Activated naive CD4-positive, alpha-beta T cell treated with anti-CD3 and anti-CD28 coated beads, Interleukin-2, amount 50 U/mL, for 24 hours (primary cell): ENCODE results near the gene ADA.

Source experiments
- H3K27ac Mint-ChIP-seq: one replicate; pipeline ENCODE4 v1.8.0; 2021; ENCODE audit warnings: mild to moderate bottlenecking, mixed read lengths
- H3K27me3 Mint-ChIP-seq: one replicate; pipeline ENCODE4 v1.8.0; 2021; ENCODE audit warnings: mixed read lengths
- H3K36me3 Mint-ChIP-seq: one replicate; pipeline ENCODE4 v1.8.0; 2021; ENCODE audit warnings: mixed read lengths
- H3K4me1 Mint-ChIP-seq: one replicate; pipeline ENCODE4 v1.8.0; 2021; ENCODE audit warnings: mixed read lengths
- H3K4me3 Mint-ChIP-seq: one replicate; pipeline ENCODE4 v1.8.0; 2021; ENCODE audit warnings: mild to moderate bottlenecking, mixed read lengths
- H3K9me3 Mint-ChIP-seq: one replicate; pipeline ENCODE4 v1.8.0; 2021; ENCODE audit warnings: mixed read lengths

The ADA gene

DNA sequence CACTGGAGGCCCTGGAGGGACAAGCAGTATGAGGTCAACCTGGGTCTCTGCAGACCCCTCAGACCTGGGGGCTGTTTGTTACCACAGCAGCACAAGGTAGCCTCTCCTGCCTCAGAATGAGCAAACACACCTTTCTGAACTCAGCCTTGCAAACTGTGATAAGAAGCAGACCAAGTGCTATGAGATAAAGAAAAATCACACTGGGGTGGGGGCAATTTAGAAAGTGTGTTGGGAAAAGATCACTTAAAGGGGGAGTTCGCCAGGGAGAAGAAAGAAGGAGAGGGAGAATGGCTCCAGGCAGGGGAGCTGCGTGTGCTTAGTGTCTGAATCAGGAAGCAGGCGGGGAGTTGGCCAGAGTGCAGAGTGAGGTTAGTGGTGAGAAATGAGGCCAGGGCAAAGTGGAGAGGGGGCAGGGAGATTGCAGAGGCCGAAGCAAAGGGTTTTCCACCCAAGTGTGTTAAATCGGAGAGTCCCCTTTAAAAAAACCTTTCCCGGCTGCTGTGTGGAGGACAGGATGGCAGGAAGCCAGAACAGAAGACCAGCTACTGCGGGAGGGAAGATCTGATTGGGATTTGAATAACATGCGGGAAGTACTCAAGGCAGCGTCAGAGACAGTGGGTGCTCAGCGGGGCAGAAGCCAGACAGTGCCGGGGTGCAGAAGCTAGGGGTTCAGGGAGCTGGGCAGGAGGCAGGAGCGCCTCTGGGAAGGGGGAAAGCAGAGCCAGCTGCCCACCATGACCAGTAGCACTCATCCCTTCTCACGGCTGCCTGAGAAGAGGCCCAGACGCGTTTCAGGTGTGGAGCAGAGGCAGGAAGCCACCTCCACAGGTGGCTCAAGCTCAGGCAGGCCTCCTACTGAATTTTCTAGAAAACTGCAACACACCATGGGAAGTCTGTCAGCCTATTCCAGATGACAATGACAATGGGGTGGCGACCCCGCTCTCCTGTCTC lies 9.0 kb downstream of the ADA start:
- Mint-ChIP-seq H3K9me3 (no peaks in the 10 kb centered on the region), H3K4me1 (peaks cover 66% of the 10 kb centered on the region), H3K4me3 (peak overlapping the region; percentile 60), H3K27ac (peak overlapping the region; percentile 89), H3K36me3 (peaks cover 9% of the 10 kb centered on the region), H3K27me3 (no peaks in the 10 kb centered on the region)

DNA sequence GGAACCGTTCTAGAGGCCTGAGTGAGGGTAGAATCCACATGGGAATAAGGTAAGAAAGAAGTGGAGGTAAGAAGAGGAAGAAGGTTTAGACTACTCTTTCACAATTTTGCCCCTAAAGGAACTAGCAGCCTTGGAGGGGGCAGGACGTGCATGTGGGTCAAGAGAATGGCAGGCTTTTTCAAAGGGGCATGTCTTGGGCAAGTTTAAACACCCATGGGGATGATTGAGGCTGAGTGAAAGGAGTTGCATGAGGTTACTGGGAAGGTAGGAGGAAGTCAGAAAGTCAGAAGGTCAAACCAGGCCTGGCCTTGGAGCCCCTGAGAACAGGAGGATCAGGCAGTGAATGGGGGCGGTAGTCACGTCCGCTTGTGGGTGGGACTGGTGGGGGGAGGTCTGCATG lies 10.2 kb downstream of the ADA start:
- Mint-ChIP-seq H3K4me1 (peaks cover 55% of the 10 kb centered on the region), H3K9me3 (no peaks in the 10 kb centered on the region), H3K36me3 (peaks cover 11% of the 10 kb centered on the region), H3K27ac (peak overlapping the region; percentile 84), H3K27me3 (no peaks in the 10 kb centered on the region), H3K4me3 (no peak overlapping the region)

DNA sequence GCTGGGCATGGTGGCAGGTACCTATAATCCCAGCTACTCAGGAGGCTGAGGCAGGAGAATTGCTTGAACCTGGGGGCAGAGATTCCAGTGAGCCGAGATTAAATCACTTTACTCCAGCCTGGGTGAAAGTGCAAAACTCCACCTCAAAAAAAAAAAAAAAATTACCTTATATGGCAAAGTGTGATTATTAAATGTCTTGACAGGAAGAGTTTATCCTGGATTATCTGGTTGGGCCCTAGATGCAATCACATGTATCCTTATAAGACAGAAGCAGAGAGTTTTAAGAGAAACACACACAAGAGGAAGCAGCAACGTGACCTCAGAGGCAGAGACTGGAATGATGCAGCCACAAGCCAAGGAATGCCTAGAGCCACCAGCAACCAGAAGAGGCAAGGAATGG lies 11.0 kb downstream of the ADA start:
- Mint-ChIP-seq H3K4me1 (peaks cover 47% of the 10 kb centered on the region), H3K36me3 (peaks cover 11% of the 10 kb centered on the region), H3K4me3 (no peak overlapping the region), H3K9me3 (no peaks in the 10 kb centered on the region), H3K27ac (peak overlapping the region; percentile 59), H3K27me3 (no peaks in the 10 kb centered on the region)

DNA sequence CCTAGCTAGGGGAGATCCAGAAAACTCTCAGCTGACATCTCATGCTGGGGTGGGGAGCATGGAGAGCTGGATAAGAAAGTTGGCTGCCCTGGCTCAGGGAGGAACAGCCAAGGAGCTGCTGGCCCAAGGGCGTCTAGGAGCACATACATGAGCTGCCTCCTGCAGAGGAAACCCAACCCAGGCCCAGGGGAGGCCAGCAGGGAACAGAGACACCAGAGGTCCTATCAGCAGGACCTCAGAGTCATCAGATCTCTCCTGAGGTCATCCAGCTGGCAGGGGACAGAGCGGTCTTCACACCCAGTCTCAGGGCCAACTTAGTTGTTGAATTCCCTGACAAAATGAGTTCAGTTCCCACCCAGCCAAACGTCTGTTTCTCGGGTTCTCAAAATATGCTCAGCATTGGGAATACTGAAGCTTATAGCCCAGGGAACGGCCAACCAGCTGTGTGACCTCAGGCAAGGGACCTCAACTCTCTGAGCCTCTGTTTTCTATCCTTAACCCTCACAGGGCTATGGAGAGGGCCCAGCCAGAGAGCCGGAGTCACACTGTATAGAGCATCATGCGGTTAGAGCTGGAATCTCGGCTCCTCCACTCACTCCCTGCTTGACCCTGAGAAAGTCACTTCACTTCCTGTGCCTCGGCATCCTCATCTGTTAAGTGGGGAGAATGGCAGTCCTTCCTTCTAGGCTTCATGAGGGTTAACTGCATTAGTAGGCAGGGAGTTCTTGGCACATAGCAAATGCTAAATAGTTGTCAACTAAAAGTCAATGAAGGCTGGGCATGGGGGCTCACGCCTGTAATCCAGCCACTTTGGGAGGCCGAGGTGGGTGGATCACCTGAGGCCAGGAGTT lies 13.8 kb downstream of the ADA start:
- Mint-ChIP-seq H3K36me3 (peaks cover 11% of the 10 kb centered on the region), H3K9me3 (no peaks in the 10 kb centered on the region), H3K4me3 (no peak overlapping the region), H3K4me1 (peaks cover 21% of the 10 kb centered on the region), H3K27ac (no peak overlapping the region), H3K27me3 (no peaks in the 10 kb centered on the region)

DNA sequence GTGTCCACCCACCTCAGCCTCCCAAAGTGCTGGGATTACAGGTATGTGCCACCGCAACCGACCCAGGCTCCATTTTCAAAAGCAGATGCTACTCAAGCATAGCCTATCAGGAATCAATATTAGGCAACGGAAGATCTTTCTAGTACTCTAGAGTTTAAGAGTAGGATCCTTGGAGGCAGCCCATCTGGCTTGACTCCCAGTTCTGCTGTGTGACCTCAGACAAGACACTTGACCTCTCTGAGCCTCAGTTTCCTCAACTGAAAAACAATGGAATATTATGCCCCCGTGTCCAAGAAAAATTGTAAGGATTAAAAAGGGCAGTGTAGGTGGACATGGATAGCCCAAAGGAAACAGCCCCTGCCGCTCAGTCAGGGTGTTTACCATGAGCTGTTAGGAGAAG lies 14.5 kb downstream of the ADA start:
- Mint-ChIP-seq H3K27me3 (no peaks in the 10 kb centered on the region), H3K9me3 (no peaks in the 10 kb centered on the region), H3K27ac (no peak overlapping the region), H3K4me3 (no peak overlapping the region), H3K4me1 (peaks cover 14% of the 10 kb centered on the region), H3K36me3 (peaks cover 11% of the 10 kb centered on the region)

DNA sequence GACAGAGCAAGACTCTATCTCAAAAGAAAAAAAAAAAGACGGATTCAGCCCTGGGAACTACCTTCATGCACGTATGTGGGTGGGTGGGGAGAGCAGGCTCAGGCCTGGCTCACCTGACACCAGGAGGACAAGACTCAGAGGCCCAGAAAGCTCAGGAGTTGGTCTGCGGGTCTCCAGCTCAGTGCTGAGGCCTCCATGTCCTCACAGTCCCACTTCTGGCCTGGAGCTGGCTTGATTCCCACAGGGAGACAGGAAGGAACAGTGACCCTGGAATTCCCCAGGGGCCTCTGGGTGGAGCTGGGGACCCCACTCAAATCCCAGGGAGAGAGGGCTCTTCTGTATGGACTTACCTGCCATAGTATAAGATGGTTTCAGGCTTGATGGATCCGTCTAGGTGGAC lies 15.6 kb downstream of the ADA start:
- no peak overlapping the region for H3K4me3 Mint-ChIP-seq
- peaks cover 12% of the 10 kb centered on the region for H3K36me3 Mint-ChIP-seq
- H3K27ac Mint-ChIP-seq, result peak overlapping the region; percentile 55
- peaks cover 5% of the 10 kb centered on the region for H3K4me1 Mint-ChIP-seq
- no peaks in the 10 kb centered on the region for H3K9me3 Mint-ChIP-seq
- no peaks in the 10 kb centered on the region for H3K27me3 Mint-ChIP-seq

DNA sequence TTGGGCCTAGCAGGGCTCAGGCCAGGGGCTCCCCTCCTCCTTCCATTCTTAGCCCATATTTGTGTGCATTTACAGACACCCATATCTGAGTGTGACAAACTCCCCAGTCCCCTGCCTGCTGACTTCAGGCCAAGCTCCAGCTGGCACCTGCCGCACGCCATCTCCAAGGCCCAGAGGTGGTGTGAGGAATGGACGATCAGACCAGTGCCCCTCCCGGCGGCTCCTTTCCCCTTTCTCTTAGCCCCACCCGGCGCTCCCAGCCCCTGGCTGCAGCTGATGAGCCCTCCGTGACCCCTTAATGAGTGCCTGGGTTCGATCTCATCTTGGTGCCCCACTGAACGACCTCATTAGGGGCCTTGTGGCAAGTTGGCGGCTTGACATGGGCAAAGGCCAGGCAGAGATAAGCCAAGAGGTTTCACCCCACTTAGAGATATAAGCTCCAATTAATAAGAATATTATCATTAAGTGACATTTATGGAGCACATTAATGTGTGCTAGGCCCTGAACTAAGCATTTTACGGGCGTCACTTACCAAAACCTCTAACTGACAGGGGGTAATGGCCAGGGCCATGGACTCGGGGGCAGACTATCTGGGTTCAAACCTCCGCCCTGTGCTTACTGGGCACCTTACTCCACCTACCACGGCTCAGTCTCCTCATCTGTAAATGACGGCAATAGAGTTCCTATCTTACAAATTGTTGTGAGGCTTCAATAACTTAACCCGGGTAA lies 17.5 kb downstream of the ADA start:
- Mint-ChIP-seq H3K4me1 (no peaks in the 10 kb centered on the region), H3K27ac (no peak overlapping the region), H3K9me3 (no peaks in the 10 kb centered on the region), H3K4me3 (no peak overlapping the region), H3K27me3 (no peaks in the 10 kb centered on the region), H3K36me3 (peaks cover 9% of the 10 kb centered on the region)

DNA sequence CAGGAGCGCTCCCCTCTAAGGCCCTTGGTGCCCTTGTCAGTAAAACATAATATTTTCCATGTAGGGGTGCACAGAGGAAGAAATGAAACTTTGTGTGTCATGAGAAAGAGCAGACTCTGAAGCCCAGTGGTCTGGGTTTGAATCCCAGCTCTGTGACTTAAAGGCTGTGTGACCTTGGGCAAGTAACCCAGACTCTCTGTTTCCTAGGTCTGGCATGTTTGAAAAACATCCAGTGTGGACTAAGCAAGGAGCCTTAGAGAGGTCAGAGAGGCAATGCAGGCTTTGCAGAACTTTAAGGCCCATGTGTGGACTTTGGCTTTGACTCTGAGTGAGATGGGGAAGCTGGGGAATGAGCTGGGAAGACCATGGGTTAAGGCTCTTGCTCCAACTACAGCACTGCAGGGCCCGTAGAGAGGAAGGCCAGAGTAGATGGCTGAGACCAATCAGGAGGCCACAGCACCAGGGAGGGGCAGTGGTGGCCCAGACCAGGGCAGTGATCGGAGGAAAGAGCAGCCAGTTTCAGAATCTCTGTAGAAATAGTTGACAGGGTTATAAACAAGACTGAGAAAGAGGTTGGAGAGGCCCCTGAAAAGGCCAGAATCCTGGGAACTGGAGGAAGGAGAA lies 18.2 kb downstream of the ADA start:
- Mint-ChIP-seq H3K4me3 (no peak overlapping the region), H3K4me1 (no peaks in the 10 kb centered on the region), H3K9me3 (no peaks in the 10 kb centered on the region), H3K36me3 (peaks cover 7% of the 10 kb centered on the region), H3K27ac (peak overlapping the region; percentile 62), H3K27me3 (no peaks in the 10 kb centered on the region)

DNA sequence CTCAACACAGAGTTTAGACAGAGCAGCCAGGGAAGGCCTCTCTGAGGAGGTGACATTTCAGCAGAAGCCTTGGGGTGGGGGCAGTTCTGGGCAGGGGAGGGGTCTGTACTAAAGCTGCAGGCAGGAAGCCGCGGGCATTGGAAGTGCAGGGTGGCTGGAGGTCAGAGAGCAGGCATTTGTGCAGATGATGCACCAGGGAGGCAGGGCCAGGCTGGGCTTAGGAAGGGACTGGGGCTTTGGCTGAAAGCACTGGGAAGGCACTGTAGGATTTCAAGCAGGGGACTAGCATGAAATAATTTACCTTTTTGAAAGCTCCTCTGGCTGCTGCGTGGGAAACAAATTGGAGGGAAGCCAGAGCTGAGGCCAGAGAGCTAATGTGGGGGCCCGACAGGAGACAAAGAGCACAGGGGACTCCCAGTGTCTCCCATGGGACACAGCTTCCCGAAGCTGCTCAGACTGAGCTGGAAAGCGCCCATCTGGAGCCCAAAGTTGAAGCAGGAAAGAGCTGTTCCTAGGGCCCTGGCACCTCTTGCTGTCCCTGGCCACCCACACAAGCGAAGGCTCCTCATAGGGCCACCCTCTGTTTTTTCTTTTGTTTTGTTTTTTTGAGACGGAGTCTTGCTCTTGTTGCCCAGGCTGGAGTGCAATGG lies 19.3 kb downstream of the ADA start:
- Mint-ChIP-seq H3K4me3 (no peak overlapping the region), H3K27me3 (no peaks in the 10 kb centered on the region), H3K4me1 (no peaks in the 10 kb centered on the region), H3K9me3 (no peaks in the 10 kb centered on the region), H3K36me3 (peaks cover 7% of the 10 kb centered on the region), H3K27ac (no peak overlapping the region)

DNA sequence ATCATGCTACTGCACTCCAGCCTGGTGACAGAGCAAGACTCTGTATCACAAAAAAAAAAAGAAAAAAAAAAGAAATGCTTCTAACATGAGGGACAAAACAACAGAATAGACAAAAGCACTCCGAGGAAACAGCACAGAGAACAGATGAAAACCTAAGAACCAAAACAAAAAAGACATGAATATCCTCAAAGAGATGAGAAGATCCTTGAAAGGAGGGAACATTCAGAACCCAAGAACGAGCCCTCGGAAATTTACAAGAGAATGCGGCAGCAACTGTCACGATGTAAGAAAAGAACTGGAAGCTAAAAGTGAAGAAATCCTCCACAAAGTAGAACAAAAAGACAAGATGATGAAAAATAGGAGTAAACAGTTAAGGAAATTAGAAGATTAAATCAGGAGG lies 21.2 kb downstream of the ADA start:
- peaks cover 9% of the 10 kb centered on the region for H3K36me3 Mint-ChIP-seq

DNA sequence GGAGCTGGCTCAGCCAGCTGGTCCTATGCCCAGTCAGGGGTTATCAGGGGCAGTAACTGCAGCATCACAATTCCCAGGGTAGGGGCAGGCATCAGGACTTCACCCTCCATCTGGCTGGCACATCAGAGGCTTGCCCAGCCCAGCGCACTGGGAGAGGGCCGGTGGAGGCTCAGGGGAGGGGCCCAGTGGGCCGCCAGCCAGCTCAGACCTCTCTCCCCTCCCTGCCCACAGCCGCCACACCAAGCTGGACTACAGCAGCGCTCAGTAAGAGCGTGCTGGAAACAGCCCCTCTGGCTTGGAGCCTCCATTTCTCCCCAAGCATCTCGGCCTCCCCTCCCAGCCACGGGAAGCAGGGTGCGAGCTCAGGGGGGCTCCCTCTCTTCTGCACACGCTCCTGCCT lies 22.0 kb downstream of the ADA start:
- peaks cover 9% of the 10 kb centered on the region for H3K36me3 Mint-ChIP-seq

More for the DNA sequence above, 21.2 kb downstream of the ADA start:
- Mint-ChIP-seq H3K27me3 (no peaks in the 10 kb centered on the region), H3K4me3 (no peak overlapping the region), H3K4me1 (peaks cover 3% of the 10 kb centered on the region), H3K27ac (peak overlapping the region; percentile 25), H3K9me3 (no peaks in the 10 kb centered on the region)

DNA sequence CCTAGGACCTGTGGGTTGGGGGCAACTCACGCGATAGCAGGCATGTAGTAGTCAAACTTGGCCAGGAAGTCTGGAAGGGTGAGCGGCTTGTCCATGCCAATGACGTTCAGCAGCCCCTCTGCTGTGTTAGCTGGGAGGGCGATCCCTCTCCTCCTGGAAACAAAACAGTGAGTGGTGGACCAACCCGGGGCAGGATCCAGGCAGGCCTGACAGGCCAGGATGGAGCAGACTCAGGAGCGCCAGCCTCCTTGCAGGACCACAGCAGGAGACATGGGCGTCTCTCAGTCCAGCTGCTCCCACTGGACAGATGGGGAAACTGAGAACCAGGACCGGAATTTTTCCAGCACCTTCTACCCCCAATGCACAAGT lies 22.5 kb downstream of the ADA start:
- no peaks in the 10 kb centered on the region for H3K27me3 Mint-ChIP-seq
- no peaks in the 10 kb centered on the region for H3K9me3 Mint-ChIP-seq
- H3K4me1 Mint-ChIP-seq, result peaks cover 3% of the 10 kb centered on the region
- H3K36me3 Mint-ChIP-seq, result peaks cover 9% of the 10 kb centered on the region
- H3K4me3 Mint-ChIP-seq, result no peak overlapping the region
- H3K27ac Mint-ChIP-seq, result no peak overlapping the region

More for the DNA sequence above, 22.0 kb downstream of the ADA start:
- Mint-ChIP-seq H3K4me3 (no peak overlapping the region), H3K27me3 (no peaks in the 10 kb centered on the region), H3K4me1 (peaks cover 3% of the 10 kb centered on the region), H3K9me3 (no peaks in the 10 kb centered on the region), H3K27ac (no peak overlapping the region)

DNA sequence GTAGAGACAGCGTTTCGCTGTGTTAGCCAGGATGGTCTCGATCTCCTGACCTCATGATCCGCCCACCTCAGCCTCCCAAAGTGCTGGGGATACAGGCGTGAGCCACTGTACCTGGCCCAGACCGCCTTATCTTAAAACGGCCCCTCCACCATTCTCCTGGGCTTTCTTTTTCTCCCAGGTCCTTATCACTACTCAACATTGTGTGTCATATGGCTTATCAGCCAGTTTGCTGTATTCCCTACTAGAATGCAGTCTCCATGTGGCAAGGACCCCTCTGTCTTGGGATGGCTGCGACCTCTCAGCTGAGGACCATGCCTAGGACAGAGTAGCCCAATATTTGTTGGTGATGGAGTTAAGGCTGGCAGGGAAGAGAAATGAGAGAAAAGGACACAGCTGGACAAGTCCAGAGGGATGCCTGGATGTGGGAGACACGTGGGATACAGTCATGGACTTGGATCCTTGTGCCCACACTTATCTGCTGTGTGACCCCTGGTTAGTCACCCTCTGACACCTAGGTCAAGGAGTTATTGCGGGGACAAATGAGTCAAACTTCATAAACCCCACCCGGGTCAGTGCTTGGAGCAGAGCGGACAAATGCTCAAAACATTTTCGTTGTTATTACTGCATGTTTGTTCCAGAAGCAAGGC lies 24.0 kb downstream of the ADA start:
- Mint-ChIP-seq H3K36me3 (peaks cover 21% of the 10 kb centered on the region), H3K4me1 (peaks cover 3% of the 10 kb centered on the region), H3K9me3 (no peaks in the 10 kb centered on the region), H3K27me3 (no peaks in the 10 kb centered on the region), H3K27ac (peak overlapping the region; percentile 8), H3K4me3 (no peak overlapping the region)

DNA sequence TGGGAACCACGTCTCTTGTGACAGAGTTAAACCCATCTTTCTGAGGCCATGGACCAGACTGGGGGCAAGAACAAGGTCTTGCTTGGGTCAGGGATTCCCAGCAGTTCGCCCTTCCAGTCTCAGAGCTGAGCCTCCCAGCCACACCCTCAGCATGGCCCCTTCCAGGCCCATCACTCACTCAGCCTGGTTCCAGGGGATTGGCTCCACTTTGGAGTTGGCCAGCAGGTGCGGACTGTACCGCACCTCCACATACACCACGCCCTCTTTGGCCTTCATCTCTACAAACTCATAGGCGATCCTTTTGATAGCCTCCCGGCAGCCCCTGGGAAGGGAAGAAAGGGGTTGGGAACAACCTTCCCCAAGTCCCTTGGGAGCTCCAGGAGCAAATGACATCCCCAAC lies 25.2 kb downstream of the ADA start:
- Mint-ChIP-seq H3K27me3 (no peaks in the 10 kb centered on the region), H3K36me3 (peaks cover 26% of the 10 kb centered on the region), H3K9me3 (no peaks in the 10 kb centered on the region), H3K4me3 (no peak overlapping the region), H3K4me1 (peaks cover 3% of the 10 kb centered on the region), H3K27ac (no peak overlapping the region)
